SHP77 (cell line): ENCODE results near the gene TAF12.
"Not testable (repeated sequence)": the region's sequence is repeated elsewhere in the genome, so short reads cannot be mapped to it uniquely, and the experiment has no call there.

ENCODE experiments used
- DNase-seq, 2 experiments: peaks; one replicate each; lab custom pipeline; 2025; lab: John Stamatoyannopoulos, UW

The TAF12 gene

GRCh38 chr1:28582248-28582615 lies 60.6 kb downstream of the TAF12 start:
- no peak for DNase-seq

GRCh38 chr1:28581531-28582247 lies 61.2 kb downstream of the TAF12 start:
- DNase-seq, result peak; percentile 93 to 94

GRCh38 chr1:28580722-28581530 lies 61.9 kb downstream of the TAF12 start:
- peak in 1 of 2 experiments; percentile 20 for DNase-seq

GRCh38 chr1:28579401-28579800 lies 63.5 kb downstream of the TAF12 start:
- DNase-seq, result no peak

GRCh38 chr1:28578696-28579218 lies 64.1 kb downstream of the TAF12 start:
- DNase-seq, result no peak

- DNase-seq, result no peak
These were observed 64.9 kb downstream of the TAF12 start for GRCh38 chr1:28577738-28578536.

- DNase-seq, result no peak
These were observed 65.7 kb downstream of the TAF12 start for GRCh38 chr1:28577052-28577678.

GRCh38 chr1:28573564-28573963 lies 69.3 kb downstream of the TAF12 start:
- DNase-seq, result no peak

GRCh38 chr1:28572891-28573290 lies 70.0 kb downstream of the TAF12 start:
- not testable (repeated sequence) for DNase-seq

- no peak for DNase-seq
These were observed 71.0 kb downstream of the TAF12 start for GRCh38 chr1:28571911-28572310.

GRCh38 chr1:28566931-28567330 lies 75.9 kb downstream of the TAF12 start:
- no peak for DNase-seq

GRCh38 chr1:28565726-28566125 lies 77.1 kb downstream of the TAF12 start:
- DNase-seq, result no peak

GRCh38 chr1:28565040-28565439 lies 77.8 kb downstream of the TAF12 start:
- DNase-seq, result no peak

- DNase-seq, result no peak
These were observed 78.6 kb downstream of the TAF12 start for GRCh38 chr1:28564310-28564709.

- no peak for DNase-seq
These were observed 82.0 kb downstream of the TAF12 start for GRCh38 chr1:28560886-28561285.
